SK-N-SH (cell line): ENCODE results near the gene SYPL2. TPM values are rescaled to one million over a fixed set of nuclear protein-coding genes. Genes with fewer than 3 reads are reported as not detected.

Source experiments
- CTCF ChIA-PET: fragments of 300-600, 350-600 bp; formaldehyde crosslinking; extraction: SDS; loops from one replicate; lab custom pipeline; 2021; lab: Yijun Ruan, JAX
- POLR2A ChIA-PET: fragments of 350-600 bp; sonication (Branson Sonifier 250); formaldehyde crosslinking; extraction: SDS; loops from one replicate; lab custom pipeline; 2020; ENCODE audit warnings: antibody characterized with exemption, inconsistent platforms; lab: Yijun Ruan, JAX
- DNase-seq: peaks from one replicate; pipeline ENCODE4 v3.0.0; 2012
- H2AFZ ChIP-seq: fragments of 200-600 bp; sonication (generic); 2 replicates; pipeline ENCODE4 v1.8.1; 2016; ENCODE audit warnings: antibody characterized with exemption, mild to moderate bottlenecking, low read depth
- H3F3A ChIP-seq: fragments of 200-600 bp; sonication (generic); replicated peaks from 2 replicates; pipeline ENCODE3; 2016; ENCODE audit warnings: antibody characterized with exemption, mild to moderate bottlenecking; ENCODE audit not compliant: insufficient read depth
- H3K27ac ChIP-seq, 2 experiments: fragments of 200-500 bp in 1 of 2; fragments of 200-600 bp in 1 of 2; sonication (Bioruptor generic) in 1 of 2; sonication (generic), shearing (Covaris generic) in 1 of 2; 2 replicates each; pipeline versions ENCODE4 v1.5.1 to v1.6.1; 2014 to 2016; ENCODE audit warnings: low read depth in 2 of 2, inconsistent platforms in 1 of 2, low read length in 1 of 2, mild to moderate bottlenecking in 1 of 2, mixed read lengths in 1 of 2
- H3K27me3 ChIP-seq: fragments of 200-600 bp; sonication (generic), shearing (Covaris generic); 2 replicates; pipeline ENCODE4 v1.6.1; 2016; ENCODE audit warnings: mixed run types; ENCODE audit not compliant: insufficient read depth
- H3K36me3 ChIP-seq, 2 experiments: fragments of 200-500 bp in 1 of 2; fragments of 200-600 bp in 1 of 2; sonication (Bioruptor generic) in 1 of 2; sonication (generic) in 1 of 2; replicated peaks in 1 of 2; 2 replicates each; pipeline versions ENCODE3 to v1.5.1; 2014 to 2016; ENCODE audit warnings: low read length in 1 of 2, mild to moderate bottlenecking in 1 of 2; ENCODE audit not compliant: insufficient read depth in 2 of 2, control insufficient read depth in 1 of 2
- H3K4me1 ChIP-seq, 2 experiments: fragments of 200-500 bp in 1 of 2; fragments of 200-600 bp in 1 of 2; sonication (Bioruptor generic) in 1 of 2; sonication (generic), shearing (Covaris generic) in 1 of 2; 2 replicates each; pipeline versions ENCODE4 v1.5.1 to v1.6.1; 2014 to 2016; ENCODE audit warnings: low read depth in 1 of 2, low read length in 1 of 2, mixed run types in 1 of 2; ENCODE audit not compliant: insufficient read depth in 2 of 2, control insufficient read depth in 1 of 2
- H3K4me2 ChIP-seq: fragments of 200-600 bp; sonication (generic), shearing (Covaris generic); 2 replicates; pipeline ENCODE4 v1.6.1; 2017; ENCODE audit warnings: mixed run types
- H3K4me3 ChIP-seq, 2 experiments: fragments of 200-500 bp in 1 of 2; fragments of 200-600 bp in 1 of 2; sonication (Bioruptor generic) in 1 of 2; sonication (generic), shearing (Covaris generic) in 1 of 2; 2 replicates each; pipeline versions ENCODE4 v1.5.1 to v1.8.1; 2014 to 2016; ENCODE audit warnings: low read depth in 2 of 2, inconsistent platforms in 1 of 2, low read length in 1 of 2, mild to moderate bottlenecking in 1 of 2, mixed read lengths in 1 of 2, moderate library complexity in 1 of 2
- H3K79me2 ChIP-seq: fragments of 200-600 bp; sonication (generic); 2 replicates; pipeline ENCODE4 v1.8.1; 2017; ENCODE audit warnings: mild to moderate bottlenecking; ENCODE audit not compliant: insufficient read depth
- H3K9ac ChIP-seq: fragments of 200-600 bp; sonication (generic); 2 replicates; pipeline ENCODE4 v1.6.1; 2017; ENCODE audit warnings: mixed run types
- H3K9me2 ChIP-seq: fragments of 200-600 bp; sonication (generic); 2 replicates; pipeline ENCODE4 v1.6.1; 2017; ENCODE audit warnings: mixed run types
- H3K9me3 ChIP-seq: fragments of 200-600 bp; sonication (generic); 2 replicates; pipeline ENCODE4 v1.6.1; 2017; ENCODE audit warnings: mixed run types, mild to moderate bottlenecking, moderate library complexity
- H4K20me1 ChIP-seq: fragments of 200-600 bp; sonication (generic); 2 replicates; pipeline ENCODE4 v1.6.1; 2017; ENCODE audit warnings: mild to moderate bottlenecking, mixed run types; ENCODE audit not compliant: insufficient read depth
- EZH2phosphoT487 ChIP-seq: fragments of 200-600 bp; sonication (generic); IDR thresholded peaks from 2 replicates; pipeline ENCODE4 v1.6.1; 2017; ENCODE audit warnings: low read depth, mixed run types, mild to moderate bottlenecking, antibody characterized with exemption, moderate library complexity, borderline replicate concordance
- FOXM1 ChIP-seq: IDR thresholded peaks from 2 replicates; pipeline ENCODE4 v1.4.0; 2012; ENCODE audit warnings: low read depth, mild to moderate bottlenecking
- JUND ChIP-seq: IDR thresholded peaks from 2 replicates; pipeline ENCODE4 v1.4.0; 2012
- NRF1 ChIP-seq: IDR thresholded peaks from 2 replicates; pipeline ENCODE4 v1.6.1; 2012; ENCODE audit warnings: low read depth, mild to moderate bottlenecking, low read length
- POLR2AphosphoS5 ChIP-seq: IDR thresholded peaks from 2 replicates; pipeline ENCODE4 v1.6.1; 2012; ENCODE audit warnings: low read depth, low read length
- SIN3A ChIP-seq: IDR thresholded peaks from 2 replicates; pipeline ENCODE4 v1.6.1; 2012; ENCODE audit warnings: low read depth, mild to moderate bottlenecking, low read length, moderate library complexity, borderline replicate concordance
- TCF12 ChIP-seq: IDR thresholded peaks from 2 replicates; pipeline ENCODE4 v1.4.0; 2012
- WGBS: methylation state at CpG from one replicate; pipeline ENCODE4 v1.1.6; 2017; ENCODE audit warnings: low lambda C conversion rate; 5-methylcytosine and 5-hydroxymethylcytosine counted together
- polyA plus RNA-seq, 3 experiments: library from polyadenylated mRNA; depleted of rRNA; stranded (reverse); fragments of >200 nt; gene quantifications; 2 replicates each; pipeline ENCODE4 v1.2.3, GENCODE V29; 2012
- TF ChIP-seq, protein P1 (sequence below): IDR thresholded peaks from 2 replicates; pipeline ENCODE4 v1.4.0; 2012; ENCODE audit warnings: low read depth, borderline replicate concordance
- TF ChIP-seq, protein P2 (sequence below): IDR thresholded peaks from 2 replicates; pipeline ENCODE4 v1.4.0; 2012; ENCODE audit warnings: low read depth, borderline replicate concordance
- TF ChIP-seq, protein P3 (sequence below): IDR thresholded peaks from 2 replicates; pipeline ENCODE4; 2012
- TF ChIP-seq, protein P4 (sequence below): IDR thresholded peaks from 2 replicates; pipeline ENCODE4 v1.4.0; 2012; ENCODE audit warnings: low read depth
- TF ChIP-seq, protein P5 (sequence below): fragments of 150-350 bp; IDR thresholded peaks from 2 replicates; pipeline ENCODE4 v1.6.1; 2017; ENCODE audit warnings: antibody characterized with exemption, low read length, low read depth, borderline replicate concordance

Gene SYPL2
- polyA plus RNA-seq, 1 of the 3 experiments (the other 2 are of a cell fraction): 0.03 TPM

DNA sequence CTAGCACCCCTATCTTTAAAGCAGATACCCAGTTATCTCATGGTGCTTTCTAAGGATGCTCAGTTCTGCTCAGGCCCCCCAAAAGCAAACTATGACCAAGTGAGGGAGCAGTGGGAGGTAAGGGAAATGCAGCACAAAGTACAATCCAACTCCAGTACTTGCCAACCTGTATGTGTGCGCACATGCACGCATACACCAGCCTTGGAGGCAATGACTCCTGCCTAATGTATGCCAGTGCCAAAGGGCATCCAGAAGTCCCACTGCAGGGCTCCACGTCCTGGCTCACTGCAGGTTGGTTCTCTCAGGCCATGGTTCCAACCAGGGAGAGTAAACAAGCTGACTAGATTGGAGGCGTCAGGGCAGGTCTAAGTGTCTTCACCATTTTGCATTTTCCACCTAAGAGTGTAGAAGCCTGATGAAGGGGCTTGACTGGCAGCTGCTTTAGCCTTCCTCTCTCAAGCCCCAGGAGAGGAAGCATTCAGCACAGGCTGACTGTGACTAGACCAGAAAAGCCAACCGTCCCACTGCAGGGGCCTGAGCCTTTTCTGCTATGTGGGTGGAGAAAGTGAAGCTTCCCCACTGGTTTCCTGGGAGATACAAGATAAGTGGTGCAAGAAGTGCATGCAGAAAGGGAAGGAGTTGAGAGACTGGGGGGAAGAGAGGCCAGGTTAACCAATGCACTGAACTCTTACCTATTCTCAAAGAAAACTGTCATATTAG, 35.5 kb downstream of the SYPL2 start:
- 91% methylated on average over 5 of the region's 5 CpGs for WGBS
- Histone ChIP-seq H3K4me3 (no peak overlapping the region), H4K20me1 (no peaks in the 10 kb centered on the region), H2AFZ (no peak overlapping the region), H3K9me2 (no peaks in the 10 kb centered on the region), H3K9ac (no peak overlapping the region), H3K4me2 (no peak overlapping the region), H3K27ac (peak overlapping the region in 1 of 2 experiments; percentile 4; a peak in 1 of 4 replicates), H3K4me1 (peaks cover 0 to 13% of the 10 kb centered on the region in 2 experiments; a peak in 1 of 4 replicates), H3K79me2 (no peaks in the 10 kb centered on the region), H3K27me3 (no peaks in the 10 kb centered on the region), H3K36me3 (peaks cover under 1 to 9% of the 10 kb centered on the region in 2 experiments)
- DNase-seq: no peak
- POLR2A ChIA-PET: interaction anchor here (0.9 to 3.3 kb wide), 2 partner anchors 8 to 28 kb away, joined by 3 to 13 read pairs; no protein-coding TSS in a partner anchor
- TF ChIP-seq, protein P1, sequence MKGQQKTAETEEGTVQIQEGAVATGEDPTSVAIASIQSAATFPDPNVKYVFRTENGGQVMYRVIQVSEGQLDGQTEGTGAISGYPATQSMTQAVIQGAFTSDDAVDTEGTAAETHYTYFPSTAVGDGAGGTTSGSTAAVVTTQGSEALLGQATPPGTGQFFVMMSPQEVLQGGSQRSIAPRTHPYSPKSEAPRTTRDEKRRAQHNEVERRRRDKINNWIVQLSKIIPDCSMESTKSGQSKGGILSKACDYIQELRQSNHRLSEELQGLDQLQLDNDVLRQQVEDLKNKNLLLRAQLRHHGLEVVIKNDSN: no peak
- TF ChIP-seq, protein P2, sequence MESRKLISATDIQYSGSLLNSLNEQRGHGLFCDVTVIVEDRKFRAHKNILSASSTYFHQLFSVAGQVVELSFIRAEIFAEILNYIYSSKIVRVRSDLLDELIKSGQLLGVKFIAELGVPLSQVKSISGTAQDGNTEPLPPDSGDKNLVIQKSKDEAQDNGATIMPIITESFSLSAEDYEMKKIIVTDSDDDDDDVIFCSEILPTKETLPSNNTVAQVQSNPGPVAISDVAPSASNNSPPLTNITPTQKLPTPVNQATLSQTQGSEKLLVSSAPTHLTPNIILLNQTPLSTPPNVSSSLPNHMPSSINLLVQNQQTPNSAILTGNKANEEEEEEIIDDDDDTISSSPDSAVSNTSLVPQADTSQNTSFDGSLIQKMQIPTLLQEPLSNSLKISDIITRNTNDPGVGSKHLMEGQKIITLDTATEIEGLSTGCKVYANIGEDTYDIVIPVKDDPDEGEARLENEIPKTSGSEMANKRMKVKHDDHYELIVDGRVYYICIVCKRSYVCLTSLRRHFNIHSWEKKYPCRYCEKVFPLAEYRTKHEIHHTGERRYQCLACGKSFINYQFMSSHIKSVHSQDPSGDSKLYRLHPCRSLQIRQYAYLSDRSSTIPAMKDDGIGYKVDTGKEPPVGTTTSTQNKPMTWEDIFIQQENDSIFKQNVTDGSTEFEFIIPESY: no peak
- TF ChIP-seq SIN3A (no peak), JUND (no peak)
- TF ChIP-seq, protein P3, sequence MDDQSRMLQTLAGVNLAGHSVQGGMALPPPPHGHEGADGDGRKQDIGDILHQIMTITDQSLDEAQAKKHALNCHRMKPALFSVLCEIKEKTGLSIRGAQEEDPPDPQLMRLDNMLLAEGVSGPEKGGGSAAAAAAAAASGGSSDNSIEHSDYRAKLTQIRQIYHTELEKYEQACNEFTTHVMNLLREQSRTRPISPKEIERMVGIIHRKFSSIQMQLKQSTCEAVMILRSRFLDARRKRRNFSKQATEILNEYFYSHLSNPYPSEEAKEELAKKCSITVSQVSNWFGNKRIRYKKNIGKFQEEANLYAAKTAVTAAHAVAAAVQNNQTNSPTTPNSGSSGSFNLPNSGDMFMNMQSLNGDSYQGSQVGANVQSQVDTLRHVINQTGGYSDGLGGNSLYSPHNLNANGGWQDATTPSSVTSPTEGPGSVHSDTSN: no peak
- TF ChIP-seq, protein P4, sequence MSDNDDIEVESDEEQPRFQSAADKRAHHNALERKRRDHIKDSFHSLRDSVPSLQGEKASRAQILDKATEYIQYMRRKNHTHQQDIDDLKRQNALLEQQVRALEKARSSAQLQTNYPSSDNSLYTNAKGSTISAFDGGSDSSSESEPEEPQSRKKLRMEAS: no peak
- TF ChIP-seq, all 33 proteins: peak for 0
- H3F3A ChIP-seq: no peaks in the 10 kb centered on the region
- CTCF ChIA-PET: interaction anchor here (1.0 to 40.2 kb wide), 4 partner anchors 6 to 32 kb away, joined by 3 to 1710 read pairs (median 155); partner anchors contain the start of genes AMIGO1, ATXN7L2, CYB561D1 and GPR61
- H3K9me3 ChIP-seq: no peaks in the 10 kb centered on the region

DNA sequence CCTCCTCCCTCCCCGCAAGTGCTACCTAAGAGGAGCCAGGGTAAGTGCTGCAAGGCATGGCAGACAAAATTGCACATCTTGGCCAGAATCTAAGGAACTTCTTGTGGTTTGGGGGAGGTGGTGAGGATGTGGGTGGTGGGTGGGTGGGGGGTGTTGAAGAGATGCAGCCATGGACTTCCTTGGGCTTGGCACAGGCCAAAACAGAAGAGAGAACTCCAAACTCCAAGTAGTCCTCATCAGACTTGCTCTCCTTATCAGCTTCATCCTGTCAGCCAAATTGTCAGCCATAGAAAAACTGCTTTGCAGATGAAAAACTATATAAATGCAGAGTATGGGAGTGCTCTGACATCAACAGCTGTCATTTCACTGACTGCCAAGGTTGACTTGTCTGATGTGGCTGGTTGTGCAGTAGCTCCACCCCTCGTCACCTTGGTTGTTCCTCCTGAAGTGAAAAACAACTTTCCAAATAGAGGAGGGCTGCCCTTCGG, 36.1 kb downstream of the SYPL2 start:
- peaks cover 0 to 13% of the 10 kb centered on the region in 2 experiments; a peak in 1 of 4 replicates for H3K4me1 ChIP-seq
- no peaks in the 10 kb centered on the region for H3K9me2 ChIP-seq
- no peak overlapping the region for H3K9ac ChIP-seq
- DNase-seq: no peak
- WGBS: 73% methylated on average over 3 of the region's 3 CpGs
- H4K20me1 ChIP-seq: no peaks in the 10 kb centered on the region
- no peak overlapping the region for H2AFZ ChIP-seq
- no peaks in the 10 kb centered on the region for H3K79me2 ChIP-seq
- H3K27me3 ChIP-seq: no peaks in the 10 kb centered on the region
- no peak overlapping the region for H3K4me2 ChIP-seq
- CTCF ChIA-PET: interaction anchor here (1.0 to 40.2 kb wide), 4 partner anchors 6 to 32 kb away, joined by 3 to 1710 read pairs (median 155); partner anchors contain the start of genes AMIGO1, ATXN7L2, CYB561D1 and GPR61
- peaks cover 0 to 7% of the 10 kb centered on the region in 2 experiments for H3K36me3 ChIP-seq
- POLR2A ChIA-PET: interaction anchor here (0.9 kb wide), 1 partner anchor 8 kb away, joined by 3 read pairs; no protein-coding TSS in a partner anchor
- no peak for TF ChIP-seq TCF12
- TF ChIP-seq, protein P5, sequence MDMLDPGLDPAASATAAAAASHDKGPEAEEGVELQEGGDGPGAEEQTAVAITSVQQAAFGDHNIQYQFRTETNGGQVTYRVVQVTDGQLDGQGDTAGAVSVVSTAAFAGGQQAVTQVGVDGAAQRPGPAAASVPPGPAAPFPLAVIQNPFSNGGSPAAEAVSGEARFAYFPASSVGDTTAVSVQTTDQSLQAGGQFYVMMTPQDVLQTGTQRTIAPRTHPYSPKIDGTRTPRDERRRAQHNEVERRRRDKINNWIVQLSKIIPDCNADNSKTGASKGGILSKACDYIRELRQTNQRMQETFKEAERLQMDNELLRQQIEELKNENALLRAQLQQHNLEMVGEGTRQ: no peak
- TF ChIP-seq POLR2AphosphoS5: no peak
- TF ChIP-seq NRF1: no peak
- no peak for TF ChIP-seq EZH2phosphoT487
- TF ChIP-seq, protein P3: no peak
- TF ChIP-seq FOXM1: no peak
- TF ChIP-seq, protein P4: no peak
- TF ChIP-seq, protein P1: no peak
- no peak overlapping the region for H3K27ac ChIP-seq
- H3K4me3 ChIP-seq: no peak overlapping the region
- H3F3A ChIP-seq: no peaks in the 10 kb centered on the region
- H3K9me3 ChIP-seq: no peaks in the 10 kb centered on the region
